Glutamatergic neuron (in vitro differentiated cells): ENCODE data around the gene MAGI3. TPM values are rescaled to one million over a fixed set of nuclear protein-coding genes. Genes with fewer than 3 reads are reported as not detected.
"Not testable (repeated sequence)": the region's sequence is repeated elsewhere in the genome, so short reads cannot be mapped to it uniquely, and the experiment has no call there.

Experiments used
- DNase-seq: peaks from one replicate; pipeline ENCODE4 v3.0.0; 2022
- H3K27ac Mint-ChIP-seq: one replicate; pipeline ENCODE4 v1.8.0; 2020; ENCODE audit warnings: mild to moderate bottlenecking, mixed read lengths, inconsistent platforms; ENCODE audit not compliant: unreplicated experiment
- H3K27me3 Mint-ChIP-seq: one replicate; pipeline ENCODE4 v1.8.0; 2020; ENCODE audit warnings: mild to moderate bottlenecking, moderate library complexity, mixed read lengths, inconsistent platforms; ENCODE audit not compliant: unreplicated experiment
- H3K36me3 Mint-ChIP-seq: one replicate; pipeline ENCODE4 v1.8.0; 2020; ENCODE audit warnings: mild to moderate bottlenecking, mixed read lengths, inconsistent platforms; ENCODE audit not compliant: unreplicated experiment
- H3K4me1 Mint-ChIP-seq: one replicate; pipeline ENCODE4 v1.8.0; 2020; ENCODE audit warnings: mild to moderate bottlenecking, low read depth, mixed read lengths, inconsistent platforms; ENCODE audit not compliant: unreplicated experiment
- H3K4me3 Mint-ChIP-seq: one replicate; pipeline ENCODE4 v1.8.0; 2020; ENCODE audit warnings: mild to moderate bottlenecking, mixed read lengths, inconsistent platforms; ENCODE audit not compliant: unreplicated experiment
- H3K9me3 Mint-ChIP-seq: one replicate; pipeline ENCODE4 v1.8.0; 2020; ENCODE audit warnings: mild to moderate bottlenecking, moderate library complexity, mixed read lengths, inconsistent platforms; ENCODE audit not compliant: unreplicated experiment
- total RNA-seq: library from RNA; stranded (reverse); fragmentation: NEBNext Ultra II Directional; extraction: Animal tissue kit (Norgen Biotek cat#: 25700); gene quantifications from one replicate; pipeline ENCODE4 v1.2.1, GENCODE V29; 2021; ENCODE audit not compliant: unreplicated experiment
- TF ChIP-seq, protein P1 (sequence below): fragments of 200-600 bp; sonication (generic); IDR thresholded peaks from one replicate; pipeline ENCODE4 v1.5.0; 2021; ENCODE audit not compliant: partially characterized antibody, unreplicated experiment

The MAGI3 gene
- total RNA-seq, 1 donor from 2014 or later: 26.3 TPM

DNA sequence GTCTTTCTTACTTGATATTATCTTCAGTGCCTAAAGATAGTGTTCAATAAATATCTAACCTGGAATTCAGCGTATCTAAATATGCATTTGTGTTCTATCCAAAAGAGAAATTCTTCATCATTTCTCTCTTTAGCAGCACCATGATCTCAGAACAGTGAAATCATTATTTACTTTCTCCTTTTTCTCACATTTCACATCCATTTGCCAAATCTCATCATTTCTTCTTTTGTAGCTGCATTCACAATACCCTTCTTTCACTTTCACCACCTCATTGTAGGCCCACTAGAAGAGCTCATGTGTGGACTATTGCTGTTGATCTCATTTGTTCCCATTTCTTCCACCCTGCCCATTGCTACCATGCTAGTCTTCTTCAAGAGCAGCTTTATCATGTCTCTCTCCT is 191.0 kb downstream of the MAGI3 start:
- H3K27ac Mint-ChIP-seq: no peak overlapping the region
- H3K27me3 Mint-ChIP-seq: no peaks in the 10 kb centered on the region
- no peaks in the 10 kb centered on the region for H3K36me3 Mint-ChIP-seq
- H3K9me3 Mint-ChIP-seq: no peaks in the 10 kb centered on the region
- no peak overlapping the region for H3K4me3 Mint-ChIP-seq
- DNase-seq: no peak
- TF ChIP-seq, protein P1, sequence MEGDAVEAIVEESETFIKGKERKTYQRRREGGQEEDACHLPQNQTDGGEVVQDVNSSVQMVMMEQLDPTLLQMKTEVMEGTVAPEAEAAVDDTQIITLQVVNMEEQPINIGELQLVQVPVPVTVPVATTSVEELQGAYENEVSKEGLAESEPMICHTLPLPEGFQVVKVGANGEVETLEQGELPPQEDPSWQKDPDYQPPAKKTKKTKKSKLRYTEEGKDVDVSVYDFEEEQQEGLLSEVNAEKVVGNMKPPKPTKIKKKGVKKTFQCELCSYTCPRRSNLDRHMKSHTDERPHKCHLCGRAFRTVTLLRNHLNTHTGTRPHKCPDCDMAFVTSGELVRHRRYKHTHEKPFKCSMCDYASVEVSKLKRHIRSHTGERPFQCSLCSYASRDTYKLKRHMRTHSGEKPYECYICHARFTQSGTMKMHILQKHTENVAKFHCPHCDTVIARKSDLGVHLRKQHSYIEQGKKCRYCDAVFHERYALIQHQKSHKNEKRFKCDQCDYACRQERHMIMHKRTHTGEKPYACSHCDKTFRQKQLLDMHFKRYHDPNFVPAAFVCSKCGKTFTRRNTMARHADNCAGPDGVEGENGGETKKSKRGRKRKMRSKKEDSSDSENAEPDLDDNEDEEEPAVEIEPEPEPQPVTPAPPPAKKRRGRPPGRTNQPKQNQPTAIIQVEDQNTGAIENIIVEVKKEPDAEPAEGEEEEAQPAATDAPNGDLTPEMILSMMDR: no peak
- H3K4me1 Mint-ChIP-seq: no peaks in the 10 kb centered on the region

DNA sequence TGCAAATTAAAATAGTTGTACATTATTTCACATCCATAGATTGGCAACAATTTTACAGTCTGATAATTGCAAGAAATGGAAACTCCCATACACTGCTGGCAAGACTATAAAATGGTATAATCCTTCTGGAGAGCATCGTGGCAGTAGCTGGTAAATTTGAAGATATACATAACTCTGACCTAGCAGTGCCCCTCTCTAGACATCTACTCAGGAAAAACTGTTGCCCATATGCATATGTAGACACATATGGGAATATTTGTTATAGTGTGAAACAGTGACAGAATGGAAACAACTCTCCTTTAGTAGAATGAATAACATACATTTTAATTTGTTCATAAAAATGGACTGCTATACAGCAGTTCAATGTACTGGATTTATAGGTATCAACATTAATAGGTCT is 191.8 kb downstream of the MAGI3 start:
- Mint-ChIP-seq H3K4me1 (no peaks in the 10 kb centered on the region), H3K4me3 (no peak overlapping the region), H3K9me3 (no peaks in the 10 kb centered on the region), H3K27ac (no peak overlapping the region), H3K36me3 (no peaks in the 10 kb centered on the region), H3K27me3 (no peaks in the 10 kb centered on the region)
- TF ChIP-seq, protein P1: no peak
- DNase-seq: no peak

GRCh38 chr1:113587475-113587874 is 197.2 kb downstream of the MAGI3 start:
- TF ChIP-seq, protein P1: no peak
- no peak overlapping the region for H3K4me3 Mint-ChIP-seq

GRCh38 chr1:113592230-113592629 is 201.9 kb downstream of the MAGI3 start:
- H3K36me3 Mint-ChIP-seq: peaks cover 9% of the 10 kb centered on the region
- no peaks in the 10 kb centered on the region for H3K4me1 Mint-ChIP-seq
- H3K4me3 Mint-ChIP-seq: no peak overlapping the region
- TF ChIP-seq, protein P1: no peak
- no peaks in the 10 kb centered on the region for H3K9me3 Mint-ChIP-seq
- H3K27me3 Mint-ChIP-seq: no peaks in the 10 kb centered on the region
- DNase-seq: no peak
- H3K27ac Mint-ChIP-seq: no peak overlapping the region

More at GRCh38 chr1:113587475-113587874, 197.2 kb downstream of the MAGI3 start:
- no peaks in the 10 kb centered on the region for H3K9me3 Mint-ChIP-seq
- no peak overlapping the region for H3K27ac Mint-ChIP-seq
- no peaks in the 10 kb centered on the region for H3K27me3 Mint-ChIP-seq
- DNase-seq: no peak
- H3K36me3 Mint-ChIP-seq: no peaks in the 10 kb centered on the region
- H3K4me1 Mint-ChIP-seq: no peaks in the 10 kb centered on the region

DNA sequence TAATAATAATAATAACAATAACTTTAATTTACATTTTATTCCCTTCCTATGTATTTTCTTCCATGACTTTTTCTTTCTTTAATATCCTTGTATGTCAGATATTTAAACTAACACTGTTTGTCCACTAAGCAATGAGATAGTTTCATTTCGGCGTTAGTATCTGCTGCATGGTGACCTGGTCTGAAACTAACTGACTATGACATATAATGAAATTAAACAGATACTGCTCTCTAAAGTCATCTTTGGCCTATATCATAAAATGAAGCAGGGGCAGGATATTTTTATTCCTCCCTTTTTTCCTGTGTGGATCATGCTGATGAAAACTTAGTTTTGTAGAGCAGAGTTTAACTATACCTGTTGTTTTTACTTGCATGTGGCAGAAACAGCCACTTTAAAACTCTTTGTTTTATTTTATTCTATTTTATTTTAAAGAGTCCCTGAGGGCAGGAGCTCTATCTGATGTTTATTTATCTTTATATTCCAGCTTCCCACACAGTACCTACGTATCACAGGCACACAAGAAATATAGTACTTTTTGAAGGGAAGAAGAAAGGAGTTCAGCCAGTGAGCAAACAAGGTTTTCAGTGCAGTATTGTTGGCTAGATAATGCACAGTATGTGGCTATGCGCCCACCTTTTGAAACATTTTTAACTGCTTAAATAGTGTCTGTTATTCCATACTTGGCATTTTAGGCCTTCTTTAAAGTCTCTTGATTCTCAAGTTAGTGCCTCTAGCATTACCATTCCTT is 203.4 kb downstream of the MAGI3 start:
- no peak for DNase-seq
- Mint-ChIP-seq H3K9me3 (peaks cover 5% of the 10 kb centered on the region), H3K4me1 (no peaks in the 10 kb centered on the region), H3K27me3 (no peaks in the 10 kb centered on the region), H3K27ac (no peak overlapping the region), H3K4me3 (no peak overlapping the region), H3K36me3 (peaks cover 21% of the 10 kb centered on the region)
- TF ChIP-seq, protein P1: no peak

GRCh38 chr1:113604466-113604865 is 214.2 kb downstream of the MAGI3 start:
- H3K4me3 Mint-ChIP-seq, H3K27ac Mint-ChIP-seq, DNase-seq, H3K4me1 Mint-ChIP-seq, H3K36me3 Mint-ChIP-seq, H3K27me3 Mint-ChIP-seq, H3K9me3 Mint-ChIP-seq: not testable (repeated sequence)
